ENCODE measurements around the gene MVB12B.

DNA sequence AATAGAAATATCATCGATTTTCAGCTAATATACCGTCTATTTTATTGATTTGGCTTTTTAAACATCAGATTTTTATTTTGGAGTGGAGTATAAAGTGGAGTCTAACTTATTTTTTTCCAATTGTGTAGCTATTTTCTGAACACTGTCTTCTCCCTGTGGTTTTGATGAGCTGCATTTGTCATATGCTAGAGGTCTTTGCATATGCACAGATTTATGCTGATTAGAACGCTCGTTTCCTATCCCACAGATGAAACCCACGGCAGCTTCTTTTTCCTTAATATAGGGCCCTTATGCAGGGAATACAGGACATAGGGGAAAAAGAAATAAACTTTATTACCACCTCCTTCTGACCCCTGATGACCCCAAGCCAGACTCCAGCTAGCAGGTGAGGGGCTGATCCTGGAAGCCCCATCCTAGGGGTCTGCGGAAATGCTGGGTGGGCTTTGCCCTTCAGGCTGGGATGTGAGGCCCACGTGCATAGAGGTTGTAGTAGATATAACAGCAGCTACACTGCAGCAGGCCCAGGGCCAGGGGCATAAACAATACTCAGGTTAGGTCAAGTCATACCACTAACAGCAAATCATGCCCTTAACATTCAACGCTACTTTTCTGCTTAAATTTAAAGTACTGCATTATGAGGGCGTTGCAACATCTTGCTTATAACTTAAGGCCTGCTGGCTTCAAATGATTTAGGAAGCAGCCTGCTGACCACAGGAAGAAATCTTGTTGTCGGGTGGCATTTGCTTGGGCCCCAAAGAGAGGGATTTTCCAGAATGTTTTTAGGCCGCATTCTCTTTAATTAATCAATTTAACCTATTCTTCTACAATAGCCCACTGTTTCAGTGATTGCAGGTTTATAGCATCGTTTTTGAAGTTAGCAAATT, 28.5 kb downstream of the MVB12B start:
- no peak for TF ChIP-seq POLR2A (IDR thresholded peaks at IDR 0.05)
- TF ChIP-seq, protein P1, sequence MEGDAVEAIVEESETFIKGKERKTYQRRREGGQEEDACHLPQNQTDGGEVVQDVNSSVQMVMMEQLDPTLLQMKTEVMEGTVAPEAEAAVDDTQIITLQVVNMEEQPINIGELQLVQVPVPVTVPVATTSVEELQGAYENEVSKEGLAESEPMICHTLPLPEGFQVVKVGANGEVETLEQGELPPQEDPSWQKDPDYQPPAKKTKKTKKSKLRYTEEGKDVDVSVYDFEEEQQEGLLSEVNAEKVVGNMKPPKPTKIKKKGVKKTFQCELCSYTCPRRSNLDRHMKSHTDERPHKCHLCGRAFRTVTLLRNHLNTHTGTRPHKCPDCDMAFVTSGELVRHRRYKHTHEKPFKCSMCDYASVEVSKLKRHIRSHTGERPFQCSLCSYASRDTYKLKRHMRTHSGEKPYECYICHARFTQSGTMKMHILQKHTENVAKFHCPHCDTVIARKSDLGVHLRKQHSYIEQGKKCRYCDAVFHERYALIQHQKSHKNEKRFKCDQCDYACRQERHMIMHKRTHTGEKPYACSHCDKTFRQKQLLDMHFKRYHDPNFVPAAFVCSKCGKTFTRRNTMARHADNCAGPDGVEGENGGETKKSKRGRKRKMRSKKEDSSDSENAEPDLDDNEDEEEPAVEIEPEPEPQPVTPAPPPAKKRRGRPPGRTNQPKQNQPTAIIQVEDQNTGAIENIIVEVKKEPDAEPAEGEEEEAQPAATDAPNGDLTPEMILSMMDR (IDR thresholded peaks at IDR 0.05): no peak
